Liver (tissue), 9 donors: ENCODE results near the gene MC4R. TPM values are rescaled to one million over a fixed set of nuclear protein-coding genes. Genes with fewer than 3 reads are reported as not detected.

Source experiments
- DNase-seq: peaks from one replicate; pipeline ENCODE4 v3.0.0-alpha.2; 2017; ENCODE audit warnings: low spot score
- H3K27ac ChIP-seq, 2 donors: one replicate each; pipeline ENCODE4 v1.7.0; 2013; ENCODE audit warnings: inconsistent platforms in 2 of 2, low read length in 2 of 2, control low read depth in 1 of 2, low read depth in 1 of 2, mild to moderate bottlenecking in 1 of 2
- H3K27me3 ChIP-seq, 4 donors: one replicate each; pipeline versions ENCODE4 v1.6.1 to v1.7.0; 2013; ENCODE audit warnings: low read length in 3 of 4, inconsistent platforms in 1 of 4, mild to moderate bottlenecking in 1 of 4, moderate library complexity in 1 of 4; ENCODE audit not compliant: control insufficient read depth in 4 of 4, insufficient read depth in 4 of 4
- H3K36me3 ChIP-seq, 4 donors: one replicate each; pipeline versions ENCODE4 v1.6.1 to v1.7.0; 2013; ENCODE audit warnings: low read length in 3 of 4, mild to moderate bottlenecking in 3 of 4, low read depth in 1 of 4, moderate library complexity in 1 of 4; ENCODE audit not compliant: control insufficient read depth in 4 of 4, insufficient read depth in 3 of 4
- H3K4me1 ChIP-seq, 4 donors: one replicate each; pipeline versions ENCODE4 v1.6.1 to v1.7.0; 2013; ENCODE audit warnings: low read length in 3 of 4, mild to moderate bottlenecking in 3 of 4, moderate library complexity in 1 of 4; ENCODE audit not compliant: control insufficient read depth in 4 of 4, insufficient read depth in 4 of 4
- H3K4me3 ChIP-seq, 3 donors: one replicate each; pipeline versions ENCODE4 v1.6.1 to v1.7.0; 2013; ENCODE audit warnings: low read length in 3 of 3, control low read depth in 1 of 3, low read depth in 1 of 3, mild to moderate bottlenecking in 1 of 3
- H3K9ac ChIP-seq, 2 donors: one replicate each; pipeline ENCODE4 v1.7.0; 2013; ENCODE audit warnings: low read length in 2 of 2, mild to moderate bottlenecking in 2 of 2, moderate library complexity in 2 of 2, control low read depth in 1 of 2, low read depth in 1 of 2
- H3K9me3 ChIP-seq, 4 donors: one replicate each; pipeline versions ENCODE4 v1.6.1 to v1.7.0; 2013; ENCODE audit warnings: low read length in 3 of 4; ENCODE audit not compliant: control insufficient read depth in 4 of 4
- ATF3 ChIP-seq: IDR thresholded peaks from 2 replicates; pipeline ENCODE4 v1.6.1; 2016; ENCODE audit warnings: antibody characterized with exemption
- CTCF ChIP-seq: fragments of 150-350 bp; IDR thresholded peaks from 2 replicates; pipeline ENCODE4 v1.5.1; 2017; ENCODE audit warnings: improper control_type of control experiment, low read depth, low read length; ENCODE audit not compliant: missing input control
- EGR1 ChIP-seq, 2 donors: IDR thresholded peaks; 2 replicates each; pipeline ENCODE4 v1.6.1; 2016 to 2018; ENCODE audit warnings: antibody characterized with exemption in 2 of 2, low read depth in 2 of 2
- FOXA1 ChIP-seq: IDR thresholded peaks from 2 replicates; pipeline ENCODE4 v1.6.1; 2016; ENCODE audit warnings: antibody characterized with exemption
- FOXA2 ChIP-seq: IDR thresholded peaks from 2 replicates; pipeline ENCODE4 v1.6.1; 2016; ENCODE audit warnings: antibody characterized with exemption
- GABPA ChIP-seq, 2 donors: IDR thresholded peaks in 1 of 2; conservative IDR thresholded peaks in 1 of 2; 2 replicates each; pipeline ENCODE4 v1.6.1; 2016; ENCODE audit warnings: antibody characterized with exemption in 2 of 2, mild to moderate bottlenecking in 1 of 2, moderate library complexity in 1 of 2
- HNF4A ChIP-seq, 2 donors: conservative IDR thresholded peaks; 2 replicates each; pipeline ENCODE4 v1.6.1; 2016; ENCODE audit warnings: antibody characterized with exemption in 2 of 2, mild to moderate bottlenecking in 2 of 2
- HNF4G ChIP-seq: IDR thresholded peaks from 2 replicates; pipeline ENCODE4 v1.6.1; 2016; ENCODE audit warnings: antibody characterized with exemption
- JUND ChIP-seq, 2 donors: IDR thresholded peaks; 2 replicates each; pipeline ENCODE4 v1.6.1; 2016; ENCODE audit warnings: antibody characterized with exemption in 2 of 2
- NR2F2 ChIP-seq: IDR thresholded peaks from 2 replicates; pipeline ENCODE4 v1.6.1; 2016; ENCODE audit warnings: antibody characterized with exemption
- RAD21 ChIP-seq, 2 donors: IDR thresholded peaks; 2 replicates each; pipeline ENCODE4 v1.6.1; 2016; ENCODE audit warnings: antibody characterized with exemption in 2 of 2, mild to moderate bottlenecking in 2 of 2
- RXRA ChIP-seq, 2 donors: IDR thresholded peaks; 2 replicates each; pipeline ENCODE4 v1.6.1; 2017 to 2018; ENCODE audit warnings: antibody characterized with exemption in 2 of 2, mild to moderate bottlenecking in 1 of 2
- SP1 ChIP-seq: IDR thresholded peaks from 2 replicates; pipeline ENCODE4 v1.6.1; 2018; ENCODE audit warnings: antibody characterized with exemption, mild to moderate bottlenecking
- TAF1 ChIP-seq: conservative IDR thresholded peaks from 2 replicates; pipeline ENCODE4 v1.6.1; 2016; ENCODE audit warnings: antibody characterized with exemption, mild to moderate bottlenecking
- YY1 ChIP-seq: IDR thresholded peaks from 2 replicates; pipeline ENCODE4 v1.6.1; 2016; ENCODE audit warnings: antibody characterized with exemption, mild to moderate bottlenecking
- WGBS: extraction: QIAGEN DNeasy Blood & Tissue Kit; methylation state at CpG from one replicate; pipeline ENCODE4 v1.1.7; 2013; 5-methylcytosine and 5-hydroxymethylcytosine counted together
- polyA plus RNA-seq, 2 donors: library from polyadenylated mRNA; stranded (reverse) in 1 of 2; unstranded in 1 of 2; fragments of 200-250 nt in 1 of 2; fragments of >200 nt in 1 of 2; fragmentation: Nextera tagmentation in 1 of 2; extraction: Ambion mirVana in 1 of 2; gene quantifications; one replicate each; pipeline versions ENCODE4 v1.2.1 to v1.2.3, GENCODE V29; 2013 to 2015
- total RNA-seq, 2 donors: library from RNA; depleted of rRNA; stranded (reverse); fragments of >200 nt; gene quantifications; one replicate each; pipeline ENCODE4 v1.2.3, GENCODE V29; 2014
- TF ChIP-seq, protein P1 (sequence below): IDR thresholded peaks from 2 replicates; pipeline ENCODE4 v1.6.1; 2016; ENCODE audit warnings: antibody characterized with exemption
- TF ChIP-seq, protein P2 (sequence below): IDR thresholded peaks from 2 replicates; pipeline ENCODE4 v1.6.1; 2016; ENCODE audit warnings: antibody characterized with exemption, mild to moderate bottlenecking
- TF ChIP-seq, protein P3 (sequence below): IDR thresholded peaks from 2 replicates; pipeline ENCODE4 v1.6.1; 2016; ENCODE audit warnings: antibody characterized with exemption
- donor health status: healthy.
- donor health status: healthy.
- donor health status: healthy.
- donor health status: healthy.
- donor health status: healthy.

Gene MC4R
- total and polyA plus RNA-seq, 4 donors: not detected

- Histone ChIP-seq H3K4me3 (no peak overlapping the region), H3K27ac (no peak overlapping the region), H3K9ac (no peak overlapping the region), H3K4me1 (no peaks in the 10 kb centered on the region), H3K9me3 (no peaks in the 10 kb centered on the region), H3K27me3 (no peaks in the 10 kb centered on the region), H3K36me3 (no peaks in the 10 kb centered on the region)
- WGBS: 53% methylated on average over 2 of the region's 2 CpGs
- no peak for TF ChIP-seq YY1
- no peak for TF ChIP-seq HNF4A (conservative IDR thresholded peaks at IDR 0.05)
- no peak for DNase-seq
Measured at GRCh38 chr18:60406721-60407120, 34.1 kb upstream of the MC4R start.

DNA sequence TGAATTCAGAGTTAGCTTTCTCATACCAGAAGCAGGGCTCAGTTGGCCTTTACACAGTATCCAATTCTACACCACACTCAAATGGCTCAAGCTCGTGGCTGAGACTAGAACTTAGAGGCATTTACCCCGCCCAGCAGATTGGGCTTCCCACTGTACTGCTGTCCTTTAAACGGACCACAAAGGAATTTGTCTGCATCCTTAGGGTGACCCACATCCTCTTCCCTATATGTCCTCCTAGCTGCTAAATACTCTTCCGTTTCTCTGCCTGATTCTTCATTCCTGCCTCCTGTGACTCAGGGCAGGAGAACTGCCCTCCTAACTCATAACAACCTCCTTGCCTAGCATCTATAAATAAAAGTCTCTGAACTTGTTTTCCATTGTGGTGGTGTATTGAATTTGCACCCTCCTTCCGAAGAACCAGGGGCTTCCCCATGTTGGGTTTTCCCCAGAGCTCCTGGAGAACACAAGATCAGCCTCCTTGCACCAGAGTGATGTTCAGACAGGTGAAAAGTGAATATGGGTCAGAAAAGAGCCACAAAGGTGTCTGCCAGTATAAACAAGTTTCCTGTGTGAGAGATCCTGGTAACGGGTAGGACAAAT, 32.0 kb upstream of the MC4R start:
- no peak overlapping the region for H3K9ac ChIP-seq
- H3K4me3 ChIP-seq: no peak overlapping the region
- H3K9me3 ChIP-seq: no peaks in the 10 kb centered on the region
- TF ChIP-seq CTCF (no peak), HNF4G (no peak), HNF4A (conservative IDR thresholded peaks at IDR 0.05) (no peak), GABPA (IDR thresholded peaks at IDR 0.05 in 1 of 2, conservative IDR thresholded peaks at IDR 0.05 in 1 of 2) (no peak), FOXA1 (no peak), TAF1 (no peak), NR2F2 (no peak), RAD21 (IDR thresholded peaks at IDR 0.05) (no peak), FOXA2 (no peak)
- TF ChIP-seq, protein P1, sequence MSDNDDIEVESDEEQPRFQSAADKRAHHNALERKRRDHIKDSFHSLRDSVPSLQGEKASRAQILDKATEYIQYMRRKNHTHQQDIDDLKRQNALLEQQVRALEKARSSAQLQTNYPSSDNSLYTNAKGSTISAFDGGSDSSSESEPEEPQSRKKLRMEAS: no peak
- no peaks in the 10 kb centered on the region for H3K27me3 ChIP-seq
- H3K36me3 ChIP-seq: no peaks in the 10 kb centered on the region
- WGBS: 50% methylated on average over 6 of the region's 6 CpGs
- no peak for DNase-seq
- H3K27ac ChIP-seq: no peak overlapping the region
- no peaks in the 10 kb centered on the region for H3K4me1 ChIP-seq

DNA sequence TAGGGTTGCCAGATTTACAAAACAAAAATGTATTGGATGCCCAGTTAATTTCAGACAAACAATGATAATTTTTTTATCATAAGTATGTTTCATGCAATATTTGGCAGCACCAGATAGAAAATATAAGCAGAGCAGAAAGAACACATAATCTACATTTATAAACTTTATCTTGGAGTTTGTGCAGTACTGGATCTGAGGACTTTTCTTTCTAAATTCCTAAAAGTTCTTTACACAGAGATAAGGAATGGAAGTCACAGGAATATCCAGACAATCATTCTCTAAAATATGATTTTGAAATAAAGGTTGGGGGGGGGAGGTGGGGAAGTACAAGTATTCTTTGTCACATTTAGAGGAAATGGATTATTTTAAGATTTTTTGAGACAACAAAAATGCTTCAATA, 28.8 kb upstream of the MC4R start:
- Histone ChIP-seq H3K27me3 (no peaks in the 10 kb centered on the region), H3K4me1 (no peaks in the 10 kb centered on the region), H3K27ac (no peak overlapping the region)
- TF ChIP-seq YY1 (no peak), RXRA (IDR thresholded peaks at IDR 0.05) (no peak), RAD21 (IDR thresholded peaks at IDR 0.05) (no peak), NR2F2 (no peak), ATF3 (no peak), CTCF (no peak), SP1 (no peak), HNF4G (no peak), EGR1 (IDR thresholded peaks at IDR 0.05; ENCODE audit: low read depth in 2 of 2) (no peak), JUND (IDR thresholded peaks at IDR 0.05) (no peak), HNF4A (conservative IDR thresholded peaks at IDR 0.05) (no peak), FOXA1 (no peak)
- TF ChIP-seq, protein P1: no peak
- TF ChIP-seq, protein P2, sequence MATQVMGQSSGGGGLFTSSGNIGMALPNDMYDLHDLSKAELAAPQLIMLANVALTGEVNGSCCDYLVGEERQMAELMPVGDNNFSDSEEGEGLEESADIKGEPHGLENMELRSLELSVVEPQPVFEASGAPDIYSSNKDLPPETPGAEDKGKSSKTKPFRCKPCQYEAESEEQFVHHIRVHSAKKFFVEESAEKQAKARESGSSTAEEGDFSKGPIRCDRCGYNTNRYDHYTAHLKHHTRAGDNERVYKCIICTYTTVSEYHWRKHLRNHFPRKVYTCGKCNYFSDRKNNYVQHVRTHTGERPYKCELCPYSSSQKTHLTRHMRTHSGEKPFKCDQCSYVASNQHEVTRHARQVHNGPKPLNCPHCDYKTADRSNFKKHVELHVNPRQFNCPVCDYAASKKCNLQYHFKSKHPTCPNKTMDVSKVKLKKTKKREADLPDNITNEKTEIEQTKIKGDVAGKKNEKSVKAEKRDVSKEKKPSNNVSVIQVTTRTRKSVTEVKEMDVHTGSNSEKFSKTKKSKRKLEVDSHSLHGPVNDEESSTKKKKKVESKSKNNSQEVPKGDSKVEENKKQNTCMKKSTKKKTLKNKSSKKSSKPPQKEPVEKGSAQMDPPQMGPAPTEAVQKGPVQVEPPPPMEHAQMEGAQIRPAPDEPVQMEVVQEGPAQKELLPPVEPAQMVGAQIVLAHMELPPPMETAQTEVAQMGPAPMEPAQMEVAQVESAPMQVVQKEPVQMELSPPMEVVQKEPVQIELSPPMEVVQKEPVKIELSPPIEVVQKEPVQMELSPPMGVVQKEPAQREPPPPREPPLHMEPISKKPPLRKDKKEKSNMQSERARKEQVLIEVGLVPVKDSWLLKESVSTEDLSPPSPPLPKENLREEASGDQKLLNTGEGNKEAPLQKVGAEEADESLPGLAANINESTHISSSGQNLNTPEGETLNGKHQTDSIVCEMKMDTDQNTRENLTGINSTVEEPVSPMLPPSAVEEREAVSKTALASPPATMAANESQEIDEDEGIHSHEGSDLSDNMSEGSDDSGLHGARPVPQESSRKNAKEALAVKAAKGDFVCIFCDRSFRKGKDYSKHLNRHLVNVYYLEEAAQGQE: no peak
- TF ChIP-seq, protein P3, sequence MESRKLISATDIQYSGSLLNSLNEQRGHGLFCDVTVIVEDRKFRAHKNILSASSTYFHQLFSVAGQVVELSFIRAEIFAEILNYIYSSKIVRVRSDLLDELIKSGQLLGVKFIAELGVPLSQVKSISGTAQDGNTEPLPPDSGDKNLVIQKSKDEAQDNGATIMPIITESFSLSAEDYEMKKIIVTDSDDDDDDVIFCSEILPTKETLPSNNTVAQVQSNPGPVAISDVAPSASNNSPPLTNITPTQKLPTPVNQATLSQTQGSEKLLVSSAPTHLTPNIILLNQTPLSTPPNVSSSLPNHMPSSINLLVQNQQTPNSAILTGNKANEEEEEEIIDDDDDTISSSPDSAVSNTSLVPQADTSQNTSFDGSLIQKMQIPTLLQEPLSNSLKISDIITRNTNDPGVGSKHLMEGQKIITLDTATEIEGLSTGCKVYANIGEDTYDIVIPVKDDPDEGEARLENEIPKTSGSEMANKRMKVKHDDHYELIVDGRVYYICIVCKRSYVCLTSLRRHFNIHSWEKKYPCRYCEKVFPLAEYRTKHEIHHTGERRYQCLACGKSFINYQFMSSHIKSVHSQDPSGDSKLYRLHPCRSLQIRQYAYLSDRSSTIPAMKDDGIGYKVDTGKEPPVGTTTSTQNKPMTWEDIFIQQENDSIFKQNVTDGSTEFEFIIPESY: no peak

More for the DNA sequence above, 28.8 kb upstream of the MC4R start:
- Histone ChIP-seq H3K4me3 (no peak overlapping the region), H3K36me3 (no peaks in the 10 kb centered on the region), H3K9me3 (no peaks in the 10 kb centered on the region), H3K9ac (no peak overlapping the region)
- DNase-seq: no peak
